Dedifferentiated amniotic fluid mesenchymal stem cell (primary cell): Measurements from ENCODE around the gene BFAR.
"Not testable (repeated sequence)": the region's sequence is repeated elsewhere in the genome, so short reads cannot be mapped to it uniquely, and the experiment has no call there.

ENCODE experiments used
- DNase-seq: peaks from one replicate; pipeline ENCODE4 v3.0.0-alpha.2; 2016; ENCODE audit errors: extremely low spot score

BFAR gene

DNA sequence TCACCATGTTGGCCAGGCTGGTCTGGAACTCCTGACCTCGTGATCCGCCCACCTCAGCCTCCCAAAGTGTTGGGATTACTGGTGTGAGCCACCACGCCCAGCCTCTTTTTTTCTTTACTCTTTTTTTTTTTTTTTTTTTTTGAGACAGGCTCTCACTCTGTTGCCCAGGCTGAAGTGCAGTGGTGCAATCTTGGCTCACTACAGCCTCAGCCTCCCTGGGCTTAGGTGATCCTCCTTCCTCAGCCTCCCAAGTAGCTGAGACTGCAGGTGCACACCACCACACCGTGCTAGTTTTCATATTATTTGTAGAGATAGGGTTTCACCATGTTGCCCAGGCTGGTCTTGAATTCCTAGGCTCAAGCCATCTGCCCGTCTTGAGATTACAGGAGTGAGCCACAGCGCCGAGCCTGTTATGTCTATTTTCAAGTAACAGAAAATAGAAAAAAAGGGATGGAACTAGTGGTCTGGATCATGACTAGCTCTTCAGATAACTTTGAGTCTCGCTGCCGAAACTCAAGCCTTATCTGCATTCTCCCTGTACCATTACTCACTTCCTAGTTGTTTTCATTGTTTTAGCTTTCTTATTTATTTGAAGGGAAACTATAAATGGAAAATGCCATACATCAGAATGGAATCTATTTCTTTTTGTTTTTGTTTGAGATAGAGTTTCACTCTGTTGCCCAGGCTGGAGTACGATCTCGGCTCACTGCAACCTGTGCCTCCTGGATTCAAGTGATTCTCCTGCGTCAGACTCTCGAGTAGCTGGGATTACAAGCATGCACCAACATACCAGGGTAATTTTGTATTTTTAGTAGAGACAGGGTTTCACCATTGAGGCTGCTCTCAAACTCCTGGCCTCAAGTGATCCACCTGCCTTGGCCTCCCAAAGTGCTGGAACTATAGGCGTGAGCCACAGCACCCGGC lies 53.4 kb downstream of the BFAR start:
- peak; percentile 30 for DNase-seq

GRCh38 chr16:14694129-14694528 lies 61.4 kb downstream of the BFAR start, which contains the start of gene PLA2G10:
Gene PLA2G10 (minus strand): TSS chr16:14694308. CDS start chr16:14694229, 79 bp downstream.
- DNase-seq, result not testable (repeated sequence)

DNA sequence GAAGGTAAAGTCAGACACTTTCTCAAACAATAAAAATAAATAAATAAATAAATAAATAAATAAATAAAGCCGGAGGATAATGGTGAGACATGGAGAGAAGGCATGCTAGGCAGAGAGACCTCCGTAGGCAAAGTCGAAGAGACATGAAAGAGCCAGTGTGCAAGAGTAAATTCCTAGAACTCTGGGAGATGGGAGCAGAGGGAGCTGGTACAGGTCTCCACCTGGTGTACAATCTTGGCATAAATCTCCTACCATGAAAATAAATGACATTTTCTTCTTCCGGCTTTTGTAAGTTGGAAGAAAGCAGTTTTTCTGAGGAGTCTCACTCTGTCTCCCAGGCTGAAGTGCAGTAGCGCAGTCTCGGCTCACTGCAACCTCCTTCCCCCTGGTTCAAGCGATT lies 69.1 kb downstream of the BFAR start:
- not testable (repeated sequence) for DNase-seq

GRCh38 chr16:14702672-14703071 lies 69.9 kb downstream of the BFAR start:
- DNase-seq, result not testable (repeated sequence)

DNA sequence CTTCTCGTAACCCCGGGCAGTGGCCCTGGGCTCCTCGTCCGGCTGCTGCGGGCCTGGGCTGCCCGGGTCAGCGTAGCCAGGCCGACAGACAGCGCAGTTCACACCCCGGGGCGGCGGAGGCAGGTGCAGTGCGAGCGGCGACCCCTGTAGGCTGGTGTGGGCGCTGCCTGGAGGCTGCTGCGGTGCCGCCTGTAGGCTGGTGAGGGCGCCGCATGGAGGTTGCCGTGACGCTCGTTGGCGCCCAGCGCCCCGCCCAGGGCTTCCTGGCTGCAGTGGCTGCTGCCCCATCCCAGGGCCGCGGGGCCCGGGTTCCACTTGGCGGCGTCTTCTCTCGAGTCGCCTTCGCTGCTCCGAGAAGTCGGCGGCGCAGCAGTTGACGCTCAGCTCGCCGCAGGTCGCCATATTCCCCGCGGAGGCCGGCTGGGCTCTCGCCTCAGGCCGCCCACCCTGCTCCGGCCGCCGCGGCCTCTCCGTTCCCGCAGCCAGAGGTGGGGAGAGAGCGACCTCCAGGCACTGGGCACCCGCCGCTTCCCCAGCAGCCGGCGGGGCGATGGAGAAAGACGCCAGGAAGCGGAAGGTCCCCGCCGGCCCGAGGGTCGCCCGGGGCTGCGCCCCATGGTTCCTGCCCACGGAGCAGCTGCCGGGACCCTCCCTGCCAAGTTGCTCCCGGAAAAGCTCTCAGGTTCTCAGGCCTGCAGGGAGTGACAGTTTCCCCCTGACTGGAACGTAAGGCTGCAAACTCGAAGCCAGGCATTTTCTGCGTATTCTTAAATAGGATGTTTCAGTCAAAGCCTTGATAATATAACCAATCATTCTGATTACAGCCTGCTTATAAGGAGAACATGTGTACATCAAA lies 70.6 kb downstream of the BFAR start, which contains the start of gene NPIPA3:
TSS of gene NPIPA3 (plus strand) at position 256 of the 856 bp plus-strand sequence. CDS start 5,533 bp downstream, outside the sequence.
- DNase-seq, result not testable (repeated sequence)
